HL-60 (cell line): ENCODE data around the gene KDM3A.

ENCODE experiments used
- DNase-seq, 2 experiments: peaks; one replicate each; pipeline ENCODE4 v3.0.0-alpha.2; 2010 to 2020; ENCODE audit warnings: low read depth in 1 of 2, low spot score in 1 of 2
- H3K27ac ChIP-seq: fragments of 250-450 bp; sonication (Bioruptor Pico); replicated peaks from 2 replicates; pipeline ENCODE4 v1.5.1; 2020; ENCODE audit warnings: mild to moderate bottlenecking, moderate library complexity
- H3K27me3 ChIP-seq: fragments of 250-450 bp; sonication (Bioruptor Pico); 2 replicates; pipeline ENCODE4 v1.5.1; 2021; ENCODE audit warnings: mild to moderate bottlenecking, moderate library complexity; ENCODE audit not compliant: insufficient read depth, poor library complexity, severe bottlenecking
- H3K4me3 ChIP-seq: replicated peaks from 2 replicates; pipeline ENCODE4 v1.5.1; 2011; ENCODE audit warnings: mild to moderate bottlenecking, control low read depth, low read length; ENCODE audit not compliant: insufficient read depth
- CTCF ChIP-seq: IDR thresholded peaks from one replicate; pipeline ENCODE4 v1.5.1; 2011; ENCODE audit warnings: low read length, control low read depth, inconsistent platforms; ENCODE audit not compliant: insufficient read depth
- GABPA ChIP-seq: IDR thresholded peaks from 2 replicates; pipeline ENCODE4 v1.6.1; 2012; ENCODE audit warnings: low read depth
- POLR2AphosphoS5 ChIP-seq: IDR thresholded peaks from 2 replicates; pipeline ENCODE4 v1.6.1; 2012; ENCODE audit warnings: low read depth
- REST ChIP-seq: IDR thresholded peaks from 2 replicates; pipeline ENCODE4 v1.6.1; 2012; ENCODE audit warnings: low read depth; ENCODE audit not compliant: insufficient replicate concordance
- SPI1 ChIP-seq: IDR thresholded peaks from 2 replicates; pipeline ENCODE4 v1.6.1; 2012; ENCODE audit warnings: low read depth, mild to moderate bottlenecking, borderline replicate concordance

Gene KDM3A

GRCh38 chr2:86420913-86421312 is 20.3 kb upstream of the KDM3A start:
- DNase-seq, result no peak
- Histone ChIP-seq H3K27me3 (no peaks in the 10 kb centered on the region), H3K27ac (no peak overlapping the region), H3K4me3 (no peak overlapping the region)
- no peak for TF ChIP-seq POLR2AphosphoS5
- no peak for TF ChIP-seq GABPA
- no peak for TF ChIP-seq REST
- TF ChIP-seq SPI1, result no peak
- no peak for TF ChIP-seq CTCF

GRCh38 chr2:86426271-86426670 is 14.9 kb upstream of the KDM3A start:
- Histone ChIP-seq H3K27ac (no peak overlapping the region), H3K27me3 (no peaks in the 10 kb centered on the region), H3K4me3 (no peak overlapping the region)
- DNase-seq, result no peak
- TF ChIP-seq GABPA (no peak), SPI1 (no peak), REST (no peak), CTCF (no peak), POLR2AphosphoS5 (no peak)

- no peaks in the 10 kb centered on the region for H3K27me3 ChIP-seq
- DNase-seq, result no peak
- H3K4me3 ChIP-seq, result no peak overlapping the region
- no peak overlapping the region for H3K27ac ChIP-seq
- TF ChIP-seq CTCF, result no peak
- no peak for TF ChIP-seq GABPA
- TF ChIP-seq SPI1, result no peak
- no peak for TF ChIP-seq POLR2AphosphoS5
- TF ChIP-seq REST, result no peak
Measured at GRCh38 chr2:86429335-86429734, 11.8 kb upstream of the KDM3A start.
